Umbilical cord (tissue), 2 donors: ENCODE measurements around the gene NECTIN1. TPM values are rescaled to one million over a fixed set of nuclear protein-coding genes. Genes with fewer than 3 reads are reported as not detected.

Experiments
- DNase-seq: peaks from one replicate; pipeline ENCODE4 v3.0.0-alpha.2; 2015; ENCODE audit warnings: low spot score
- total RNA-seq: library from RNA; depleted of rRNA; stranded (reverse); fragments of >200 nt; gene quantifications from one replicate; pipeline ENCODE4 v1.2.3, GENCODE V29; 2014; ENCODE audit warnings: low replicate concordance; ENCODE audit not compliant: insufficient read depth

NECTIN1 gene
- total RNA-seq, 1 donor from 2014 or later: 4.1 TPM

GRCh38 chr11:119713359-119714040, 15.5 kb downstream of the NECTIN1 start:
- no peak for DNase-seq

DNA sequence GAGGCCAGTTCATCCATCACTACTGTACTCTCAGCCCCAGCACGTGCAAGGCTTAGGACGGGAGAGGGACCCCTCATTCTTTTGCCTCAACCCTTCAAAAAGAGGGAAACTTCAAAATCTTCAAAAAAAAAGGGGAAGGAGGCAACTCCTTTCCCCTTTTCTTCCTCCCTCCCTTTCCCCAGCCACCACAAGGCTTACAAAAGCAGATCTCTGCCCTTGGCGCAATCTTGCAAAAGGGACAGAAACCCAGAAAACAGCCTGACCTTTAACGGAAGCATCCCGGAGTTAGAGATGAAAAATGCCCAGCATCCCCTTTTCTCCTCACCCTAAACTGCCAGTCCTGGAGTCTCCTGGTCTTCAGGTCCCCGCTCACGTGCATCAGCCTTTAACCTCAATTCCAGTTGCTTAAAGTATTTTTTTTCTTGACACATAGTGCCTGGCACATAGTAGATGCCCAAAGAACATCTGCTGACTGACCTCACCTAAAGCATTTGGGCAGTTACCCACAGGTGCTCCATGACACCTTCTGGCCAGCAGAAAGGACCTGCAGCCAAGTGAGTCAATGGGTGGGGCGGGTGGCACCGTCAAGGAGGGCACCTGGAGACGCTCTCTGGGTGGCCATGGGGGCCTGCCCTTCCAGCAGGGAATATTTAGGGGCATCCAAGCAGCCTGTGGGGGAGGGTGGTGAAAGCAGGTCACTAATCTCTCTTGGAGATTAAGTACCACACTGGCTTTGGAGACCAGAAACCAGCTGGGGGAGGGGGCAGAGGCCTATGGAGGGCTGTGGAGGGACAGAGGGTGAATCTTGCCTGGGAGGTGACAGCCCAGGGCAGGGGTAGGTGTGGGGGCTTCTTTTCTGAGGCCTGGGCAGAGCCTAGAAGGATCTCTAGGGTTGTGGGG, 16.3 kb downstream of the NECTIN1 start:
- DNase-seq: no peak

DNA sequence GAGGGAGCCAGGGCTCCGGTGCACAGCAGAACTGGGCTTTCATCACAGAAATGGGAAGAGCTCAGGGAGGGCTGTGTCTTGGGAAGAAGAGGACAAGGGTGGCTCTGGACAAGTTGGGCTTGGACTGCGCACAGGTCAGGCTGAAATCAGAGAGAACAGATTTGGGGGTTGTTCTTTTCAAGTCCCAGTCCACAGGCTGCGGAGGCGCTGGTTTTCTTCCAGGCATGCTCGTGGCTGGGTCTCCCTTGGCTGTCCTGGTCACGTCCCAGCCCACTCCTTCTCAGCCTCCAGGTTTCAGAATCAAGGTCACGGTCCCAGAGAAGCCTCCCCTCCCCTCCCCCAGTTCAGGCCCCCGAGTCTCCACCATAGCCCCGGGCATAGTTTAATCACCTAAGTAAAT, 17.0 kb downstream of the NECTIN1 start:
- DNase-seq: no peak

DNA sequence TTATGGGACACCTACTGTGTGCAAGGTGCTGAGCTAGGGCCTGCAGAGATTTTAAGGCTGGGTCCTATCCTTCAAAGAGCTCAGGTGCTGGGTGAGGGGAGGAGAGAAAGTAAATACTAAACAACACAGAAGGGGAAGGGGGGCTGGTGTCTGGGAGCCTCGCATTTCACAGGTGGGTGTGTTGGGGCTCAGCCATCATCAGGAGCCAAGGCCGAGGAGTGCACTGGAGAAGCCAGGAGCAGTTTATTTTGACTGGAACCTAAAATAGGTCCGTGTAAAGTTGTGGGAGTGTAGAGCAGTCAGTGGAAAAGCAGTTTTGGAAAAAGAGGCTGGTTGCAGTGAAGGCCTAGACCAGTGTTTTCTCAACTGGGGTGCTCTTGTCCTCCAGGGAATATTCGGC, 17.5 kb downstream of the NECTIN1 start:
- no peak for DNase-seq

DNA sequence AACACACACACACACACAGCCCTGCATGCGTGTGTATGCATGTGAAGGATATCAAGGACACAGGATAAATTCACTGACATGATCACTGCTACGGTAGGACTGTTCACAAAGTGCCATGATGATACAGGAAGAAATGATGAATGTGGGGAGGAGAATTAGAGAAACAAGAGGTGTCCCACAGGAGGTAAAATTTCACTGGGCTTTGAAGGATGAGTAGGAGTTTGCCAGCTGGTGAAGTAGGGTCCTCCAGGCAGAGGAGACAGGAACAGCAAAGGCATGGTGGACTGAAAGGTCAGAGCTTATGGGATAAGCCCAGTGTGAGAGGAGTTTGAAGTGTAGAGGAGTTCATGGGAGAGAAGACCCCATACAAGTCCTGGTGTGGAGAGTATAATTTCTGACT, 18.6 kb downstream of the NECTIN1 start:
- DNase-seq: no peak

GRCh38 chr11:119709638-119710346, 19.2 kb downstream of the NECTIN1 start:
- peak; percentile 66 for DNase-seq

- DNase-seq: no peak
Observed at GRCh38 chr11:119709171-119709570, 19.8 kb downstream of the NECTIN1 start.

DNA sequence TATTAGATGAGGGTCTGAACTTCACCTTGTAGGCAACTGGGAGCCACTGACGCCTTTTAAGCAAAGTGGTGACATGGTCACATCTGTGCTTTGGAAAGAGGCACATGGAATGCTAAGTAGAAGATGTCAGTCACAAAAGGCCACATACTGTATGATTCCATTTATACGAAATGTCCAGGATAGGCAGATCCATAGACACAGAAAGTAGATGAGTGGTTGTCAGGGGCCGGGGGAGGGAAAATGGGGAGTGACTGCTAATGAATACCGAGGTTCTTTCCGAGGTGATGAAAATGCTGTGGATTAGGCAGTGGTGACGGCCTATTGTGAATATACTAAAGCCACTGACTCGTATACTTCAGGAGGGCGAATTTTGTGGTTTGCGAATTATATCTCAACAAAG, 20.6 kb downstream of the NECTIN1 start:
- no peak for DNase-seq

GRCh38 chr11:119706887-119707286, 22.1 kb downstream of the NECTIN1 start:
- no peak for DNase-seq

- DNase-seq: no peak
Observed at GRCh38 chr11:119706029-119706428, 23.0 kb downstream of the NECTIN1 start.

GRCh38 chr11:119705362-119705761, 23.6 kb downstream of the NECTIN1 start:
- DNase-seq: no peak

- DNase-seq: no peak
Observed at GRCh38 chr11:119704849-119705248, 24.2 kb downstream of the NECTIN1 start.

DNA sequence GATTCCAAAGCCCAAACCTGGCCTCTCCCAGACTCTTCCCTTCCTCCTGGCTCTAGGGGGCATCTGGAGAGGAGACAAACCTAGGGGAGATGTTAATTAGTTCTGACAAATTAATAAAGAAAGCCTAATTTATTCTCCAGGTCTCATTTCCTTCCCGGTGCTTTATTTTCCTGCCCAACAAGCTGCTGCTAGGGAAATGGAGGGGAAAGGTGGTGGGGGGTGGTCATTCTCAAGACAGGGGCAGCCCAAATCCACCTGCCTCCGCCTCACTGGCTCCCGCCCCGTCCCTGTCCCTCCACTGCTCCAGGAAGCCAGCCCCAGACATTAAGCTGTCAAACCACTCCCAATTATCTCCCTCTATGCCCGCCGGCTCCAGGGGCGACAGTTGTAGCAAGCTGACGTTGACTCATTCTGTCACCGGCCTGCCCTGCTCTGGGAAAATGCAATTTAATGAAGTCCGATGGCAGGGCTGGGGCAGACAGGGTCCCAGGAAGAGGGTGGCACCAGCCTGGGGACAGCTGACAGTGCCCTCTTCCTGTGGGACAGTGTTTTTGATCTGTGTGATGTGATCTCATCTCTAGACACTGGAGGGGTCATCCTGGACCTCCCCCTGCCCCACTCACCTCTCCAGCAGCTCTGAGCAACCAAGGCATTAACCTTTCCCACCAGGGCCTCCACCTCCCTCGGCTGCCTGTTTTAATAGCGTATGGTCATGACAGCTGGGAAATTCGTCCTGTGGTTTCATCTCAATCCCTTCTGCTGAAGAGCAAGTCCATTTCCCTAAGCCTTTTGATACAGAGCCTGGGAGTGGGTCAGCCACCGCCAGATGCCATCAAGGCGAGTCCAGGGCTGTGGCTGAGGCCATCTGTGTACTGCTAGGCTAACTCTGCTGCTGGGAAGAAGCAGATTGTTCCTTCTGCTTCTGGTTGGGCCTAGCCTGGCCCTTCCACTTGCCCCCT, 27.1 kb downstream of the NECTIN1 start:
- DNase-seq: peak; percentile 48

GRCh38 chr11:119700536-119701346, 28.3 kb downstream of the NECTIN1 start:
- DNase-seq: no peak

GRCh38 chr11:119700030-119700429, 29.0 kb downstream of the NECTIN1 start:
- DNase-seq: no peak

DNA sequence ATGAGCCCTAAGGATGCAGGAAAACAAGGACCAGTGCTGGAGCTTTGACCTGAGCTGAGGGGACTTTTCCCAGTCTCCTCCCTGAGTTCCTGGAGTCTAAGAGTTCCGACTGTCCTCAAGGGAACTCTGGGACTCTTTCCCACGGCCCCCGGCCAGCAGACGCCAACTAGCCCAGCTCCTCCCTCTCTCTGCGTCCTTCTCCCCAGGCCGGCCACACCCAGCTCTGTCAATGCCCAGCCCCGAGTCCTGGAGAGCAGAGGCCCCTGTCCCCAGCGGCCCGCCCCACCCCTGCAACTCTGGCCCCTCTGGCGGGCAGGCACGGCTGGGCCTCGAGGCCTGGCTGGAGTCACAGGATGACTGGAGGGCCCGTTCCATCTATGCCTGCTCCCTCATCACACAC, 29.8 kb downstream of the NECTIN1 start:
- DNase-seq: peak; percentile 43

- no peak for DNase-seq
Observed at GRCh38 chr11:119697882-119698281, 31.1 kb downstream of the NECTIN1 start.

GRCh38 chr11:119697445-119697844, 31.6 kb downstream of the NECTIN1 start:
- DNase-seq: no peak

- peak; percentile 89 for DNase-seq
Observed at GRCh38 chr11:119696378-119697222, 32.4 kb downstream of the NECTIN1 start.
